GM20431 (cell line): ENCODE measurements around the gene MAT2A.
"Not testable (repeated sequence)": the region's sequence is repeated elsewhere in the genome, so short reads cannot be mapped to it uniquely, and the experiment has no call there.

Experiments
- in situ Hi-C: fragments of 300-500 bp; cut with MseI, MboI; formaldehyde crosslinking; loops from one replicate; pipeline ENCODE4 v1.15.0; 2020; ENCODE audit warnings: low sequenced_read_pairs; ENCODE audit not compliant: unreplicated experiment

Gene MAT2A

DNA sequence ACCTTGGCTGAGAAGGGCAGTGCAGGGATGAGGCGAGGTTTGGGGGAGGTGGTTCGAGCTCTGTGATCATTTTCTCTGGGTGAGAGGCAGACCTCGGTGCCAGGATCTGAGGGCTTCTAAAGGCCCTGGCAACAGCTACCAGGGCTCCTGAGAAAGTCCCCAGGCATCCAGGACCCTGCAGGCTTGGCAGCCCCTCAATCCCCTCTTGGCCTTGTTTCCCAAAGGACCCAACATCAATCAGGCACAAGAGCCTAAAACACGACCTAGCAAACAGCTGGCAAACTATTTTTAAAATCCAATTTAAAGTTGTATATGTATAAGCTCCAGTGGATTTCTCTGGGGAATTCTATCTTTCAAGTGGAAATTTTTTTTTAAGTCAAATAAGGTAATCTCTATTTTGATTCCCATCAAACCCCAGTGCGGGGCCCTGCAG lies 15.0 kb upstream of the MAT2A start:
- in situ Hi-C loops: no loop called here

DNA sequence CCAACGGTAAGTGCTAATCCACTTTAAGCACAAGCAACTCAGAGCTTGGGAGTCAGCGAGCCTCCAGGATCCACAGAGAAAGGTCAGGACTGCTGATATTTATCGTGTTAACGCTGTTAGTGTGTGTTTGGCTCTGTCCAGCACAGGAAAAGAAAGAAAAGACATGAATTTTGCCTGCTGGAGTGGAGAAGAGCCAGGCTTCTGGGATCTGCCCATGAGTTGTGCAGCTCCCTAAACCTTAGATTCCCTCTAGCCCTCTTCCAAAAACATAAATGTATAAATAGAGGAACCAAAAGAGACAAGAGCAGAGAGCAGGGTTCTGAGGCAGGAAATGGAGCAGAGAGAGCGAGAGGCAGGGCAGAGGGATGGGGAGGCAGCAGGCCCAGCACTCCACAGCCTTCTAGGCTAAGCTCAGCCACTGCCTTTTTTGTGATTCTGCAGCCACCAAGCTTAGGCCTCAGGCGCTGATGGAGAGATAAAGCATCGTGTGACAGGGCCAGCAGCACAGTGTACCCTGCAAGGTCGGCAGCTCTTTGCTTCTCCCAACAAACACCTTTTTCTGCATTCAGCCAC lies 14.5 kb upstream of the MAT2A start:
- in situ Hi-C loops: no loop called here

DNA sequence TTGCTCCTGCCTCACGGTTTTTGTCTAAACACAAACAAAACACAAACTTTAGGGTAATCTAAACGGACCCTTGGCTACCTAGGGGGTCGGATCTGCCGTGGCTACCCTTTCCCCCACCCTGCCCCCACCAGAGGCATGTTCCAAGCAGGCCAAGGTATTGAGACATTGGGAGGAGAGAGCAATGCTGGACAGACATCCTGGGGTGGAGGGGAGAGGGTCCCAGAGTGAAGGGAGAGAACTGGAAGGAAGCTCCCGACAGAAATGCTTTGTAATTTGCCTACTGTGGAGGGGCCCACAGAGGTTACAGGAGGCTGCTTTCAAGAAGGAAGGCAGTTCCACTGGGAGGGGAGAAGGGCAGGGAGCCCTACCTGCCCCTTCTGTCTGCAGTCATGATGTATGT lies 13.9 kb upstream of the MAT2A start:
- in situ Hi-C loops: no loop called here

DNA sequence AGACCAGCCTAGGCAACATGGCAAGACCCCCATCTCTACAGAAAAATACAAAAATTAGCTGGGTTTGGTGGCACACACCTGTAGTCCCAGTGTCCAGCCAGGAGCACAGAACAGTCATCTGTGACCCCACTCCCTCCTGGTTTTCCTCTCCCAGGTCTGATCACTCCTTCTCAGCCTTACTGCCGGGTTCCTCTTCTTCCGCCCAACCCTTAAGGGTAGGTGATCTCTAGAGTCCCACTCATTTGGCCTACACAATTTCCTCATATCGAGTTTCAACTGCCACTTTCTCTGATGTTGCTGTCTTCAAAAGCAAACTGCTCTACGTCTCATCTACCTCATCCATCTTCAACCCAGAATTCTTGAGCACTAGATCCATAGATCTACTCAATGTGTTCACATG lies 13.4 kb upstream of the MAT2A start:
- in situ Hi-C loops: no loop called here

DNA sequence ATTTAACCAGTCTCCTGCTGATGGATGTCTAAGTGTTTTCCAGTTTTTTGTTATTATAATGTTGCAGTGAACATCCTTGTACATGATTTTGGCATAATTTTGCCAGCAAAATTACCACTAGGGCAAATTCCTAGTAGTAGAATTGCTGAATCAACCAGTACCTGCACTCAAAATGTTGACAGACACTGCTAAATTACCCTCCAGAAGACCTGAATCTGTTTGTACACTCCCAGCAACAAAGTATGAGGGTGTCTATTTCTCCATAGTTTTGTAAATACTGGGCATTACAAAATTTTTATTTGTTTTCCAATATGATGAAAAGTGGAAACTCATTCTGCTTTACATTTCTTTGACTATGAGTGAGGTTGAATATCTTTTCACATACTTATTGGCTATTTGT lies 11.2 kb upstream of the MAT2A start:
- in situ Hi-C loops: no loop called here

DNA sequence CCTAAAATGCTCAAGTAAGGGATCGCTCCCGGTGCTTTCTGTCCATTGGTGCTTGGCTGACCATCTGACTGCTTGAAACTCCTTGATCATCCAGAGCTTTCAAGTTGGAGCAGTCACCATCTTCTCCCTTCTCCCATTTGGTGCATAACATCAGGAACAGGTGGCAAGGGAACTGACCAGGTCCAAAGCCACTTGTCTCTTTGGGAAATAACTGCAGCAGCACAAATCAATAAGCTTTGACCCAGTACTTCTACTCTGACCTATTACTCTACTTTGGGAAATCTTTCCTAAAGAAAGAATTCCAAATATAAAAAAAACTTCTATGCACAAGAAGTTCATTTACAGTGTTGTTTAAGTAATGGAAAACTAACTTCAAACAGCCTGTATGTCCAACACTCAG lies 10.6 kb upstream of the MAT2A start:
- in situ Hi-C loops: no loop called here

DNA sequence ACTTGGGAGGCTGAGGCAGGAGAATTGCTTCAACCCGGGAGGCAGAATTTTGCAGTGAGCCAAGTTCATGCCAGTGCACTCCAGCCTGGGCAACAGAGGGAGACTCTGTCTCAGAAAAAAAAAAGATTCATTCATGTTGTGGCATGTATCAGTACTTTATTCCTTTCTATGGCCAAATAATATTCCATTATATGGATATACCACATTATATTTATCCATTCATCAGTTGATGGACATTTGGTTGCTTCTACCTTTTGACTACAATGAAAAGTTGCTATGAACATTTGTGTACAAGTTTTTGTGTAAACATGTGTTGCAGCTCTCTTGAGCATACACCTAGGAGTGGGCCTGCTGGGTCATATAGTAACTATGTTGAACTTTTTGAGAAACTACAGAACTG lies 9.2 kb upstream of the MAT2A start:
- in situ Hi-C loops: no loop called here

DNA sequence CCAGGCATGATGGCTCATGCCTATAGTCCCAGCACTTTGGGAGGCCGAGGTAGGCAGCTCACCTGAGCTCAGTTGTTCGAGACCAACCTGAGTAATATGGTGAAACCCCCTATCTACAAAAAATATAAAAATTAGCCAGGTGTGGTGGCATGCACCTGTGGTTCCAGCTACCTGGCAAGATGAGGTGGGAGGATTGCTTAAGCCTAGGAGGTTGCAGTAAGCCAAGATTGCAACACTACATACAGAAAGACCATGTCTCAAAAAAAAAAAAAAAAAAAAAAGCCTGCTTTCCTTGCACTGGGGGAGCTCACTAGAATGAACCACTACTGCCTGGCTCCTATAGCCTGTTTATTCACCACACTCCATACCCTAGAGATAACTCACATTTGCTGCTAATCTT lies 7.4 kb upstream of the MAT2A start:
- in situ Hi-C loops: no loop called here

DNA sequence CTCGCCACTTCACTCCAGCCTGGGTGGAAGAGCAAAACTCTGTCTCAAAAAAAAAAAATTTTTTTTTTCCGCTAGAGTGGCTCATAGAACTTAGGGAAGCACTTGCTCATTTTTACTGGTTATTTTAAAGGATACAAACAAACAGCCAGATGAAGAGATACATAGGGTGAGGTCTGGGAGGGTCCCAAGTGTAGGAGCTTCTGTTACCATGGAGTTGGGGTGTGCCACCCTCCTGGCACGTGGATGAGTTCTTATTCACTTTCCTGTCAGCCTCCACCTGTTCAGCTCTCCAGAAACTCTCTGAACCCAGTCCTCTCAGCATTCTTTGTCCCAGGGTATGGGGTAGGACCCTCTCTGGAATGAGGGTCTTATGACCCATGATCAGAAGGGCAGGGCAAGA lies 4.9 kb upstream of the MAT2A start:
- in situ Hi-C loops: no loop called here

DNA sequence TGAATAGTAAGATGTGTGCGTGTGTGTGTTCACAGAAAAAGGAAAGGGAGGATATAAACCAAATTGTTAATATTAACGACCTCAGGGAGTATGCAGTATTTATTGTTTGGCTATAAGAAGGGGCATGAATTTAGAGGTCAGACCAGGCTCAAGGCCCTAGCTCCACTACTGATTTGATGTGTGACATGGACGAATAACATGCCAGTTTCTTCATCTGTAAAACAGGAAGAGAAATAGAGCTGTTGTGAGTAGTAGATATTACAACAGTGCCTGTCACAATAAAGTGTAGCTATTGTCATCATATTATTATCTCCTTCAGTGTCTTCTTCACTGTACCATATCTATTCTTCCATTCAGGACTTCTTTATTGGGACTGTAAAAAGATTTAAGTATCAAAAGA lies 4.1 kb upstream of the MAT2A start:
- in situ Hi-C loops: no loop called here

DNA sequence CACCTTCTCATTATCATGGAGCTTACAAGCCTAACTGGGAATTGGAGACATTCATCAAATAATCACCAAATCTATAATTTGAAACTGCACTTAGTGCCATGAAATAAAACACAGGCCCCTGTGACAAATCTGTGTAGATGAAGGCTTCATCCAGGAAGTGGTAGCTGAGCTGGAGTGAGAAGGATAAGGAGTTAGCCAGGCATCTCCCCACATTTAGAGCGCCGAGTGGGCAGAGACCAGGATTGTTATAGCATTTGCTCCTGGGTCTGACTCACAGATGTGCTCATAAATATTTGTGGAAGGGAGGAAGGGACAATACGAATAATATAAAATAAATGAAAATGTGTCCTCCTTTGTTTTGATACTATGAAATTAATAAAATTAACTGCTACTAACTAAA lies 2.5 kb upstream of the MAT2A start:
- in situ Hi-C loops: no loop called here

DNA sequence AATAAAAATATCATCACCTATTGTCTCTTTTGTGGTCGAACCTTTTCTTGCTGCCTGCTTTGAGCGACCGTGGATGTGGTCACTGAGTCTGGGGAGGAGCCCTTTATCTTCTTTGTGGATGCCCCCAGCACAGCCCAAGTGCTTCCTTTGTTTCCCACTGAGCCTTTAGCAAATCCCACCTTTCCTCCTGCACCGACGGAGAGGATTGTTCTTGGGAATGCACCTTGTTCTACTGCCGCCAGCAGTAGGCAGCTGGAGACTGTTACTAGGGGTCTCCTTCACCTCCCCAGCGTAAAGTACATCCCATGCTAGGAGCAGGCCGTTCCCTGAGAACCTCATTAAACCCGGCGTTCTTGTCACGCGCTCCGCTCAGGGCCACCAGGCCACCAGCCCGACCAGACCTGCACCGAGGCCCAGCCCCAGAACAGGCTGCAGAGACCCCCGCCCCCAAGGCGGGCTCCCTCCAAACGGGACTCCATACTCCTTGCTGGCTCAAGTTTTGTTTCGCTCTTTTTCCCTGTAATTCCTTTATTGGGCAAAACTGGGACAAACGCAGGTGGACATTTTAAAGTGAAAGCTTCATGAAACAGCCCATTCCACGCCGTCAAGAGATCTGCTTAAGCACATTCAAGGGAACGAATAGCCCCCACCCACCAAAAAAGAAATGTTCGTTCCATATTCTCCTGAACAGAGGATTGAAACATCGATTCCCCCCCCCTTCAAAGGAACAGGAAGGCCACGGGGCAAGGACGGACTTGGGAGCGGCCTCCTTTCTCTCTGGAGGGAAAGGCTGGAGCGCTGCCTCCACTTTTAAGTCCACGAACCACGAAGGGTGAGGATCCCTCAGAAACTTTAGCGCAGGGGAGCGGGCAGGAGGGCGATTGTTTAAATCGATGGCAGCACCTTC lies 1.1 kb upstream of the MAT2A start:
- in situ Hi-C loops: no loop called here

DNA sequence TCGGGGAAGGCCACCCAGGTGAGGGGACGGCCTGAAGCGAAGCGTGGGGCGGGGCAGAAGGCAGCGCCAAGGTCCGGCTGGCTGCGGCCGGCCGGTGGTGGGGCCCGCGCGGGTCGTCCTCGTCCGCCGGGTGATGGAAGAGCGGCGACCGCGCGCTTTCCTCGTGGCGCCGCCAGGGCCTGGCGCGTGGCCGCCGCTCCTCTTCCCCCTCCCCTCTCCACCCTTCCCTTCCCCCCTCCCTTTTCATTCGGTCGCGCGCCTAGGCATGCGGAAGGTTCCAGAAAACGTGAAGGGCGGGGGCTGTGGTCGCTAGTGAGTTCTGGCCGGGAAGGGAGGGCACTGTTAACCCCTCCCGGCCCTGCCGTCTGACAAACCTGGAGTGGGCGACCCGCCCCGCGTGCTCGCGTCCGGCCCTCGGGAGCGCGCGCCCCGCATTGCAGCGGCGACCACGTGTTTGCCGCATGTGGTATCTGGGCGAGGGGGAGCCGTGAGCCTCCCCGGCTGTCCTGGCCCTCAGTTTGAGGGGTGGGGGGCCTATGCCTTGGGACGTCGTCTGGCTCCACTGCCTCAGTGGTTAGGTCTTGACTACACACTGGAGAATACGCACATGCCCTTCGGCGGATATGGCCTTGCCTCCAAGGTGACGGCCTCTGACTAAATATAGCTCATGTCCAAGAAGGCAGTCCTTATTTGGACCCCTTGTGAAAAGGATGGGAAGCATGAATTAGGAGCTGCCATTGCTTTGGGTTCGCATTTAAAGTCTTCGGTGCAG lies 579 bp downstream of the MAT2A start:
- in situ Hi-C loops: no loop called here

DNA sequence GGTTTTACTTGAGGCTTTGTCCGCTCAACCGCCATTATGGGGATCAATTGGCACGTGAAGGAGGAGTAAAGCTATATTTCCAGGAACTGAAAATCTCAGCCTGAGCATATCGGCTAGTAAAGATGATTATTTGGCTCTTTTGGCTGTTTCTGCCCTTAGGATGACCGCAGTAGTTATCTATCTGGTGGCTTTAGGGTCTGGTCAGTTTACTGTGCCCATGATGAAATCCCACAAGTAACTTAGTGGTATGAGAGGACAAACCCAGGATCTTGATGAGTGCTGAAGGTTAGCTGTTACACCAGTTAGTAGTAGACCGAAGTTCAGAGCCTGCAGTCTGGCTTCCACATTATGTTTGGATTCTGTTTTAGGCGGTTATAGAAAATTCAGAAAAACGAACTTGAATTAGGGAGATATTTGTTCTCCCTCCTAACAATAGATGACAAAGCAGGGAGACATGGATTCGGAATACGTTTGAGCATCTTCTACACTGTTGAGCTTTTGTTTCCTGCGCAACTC lies 1.2 kb downstream of the MAT2A start:
- in situ Hi-C loops: no loop called here

DNA sequence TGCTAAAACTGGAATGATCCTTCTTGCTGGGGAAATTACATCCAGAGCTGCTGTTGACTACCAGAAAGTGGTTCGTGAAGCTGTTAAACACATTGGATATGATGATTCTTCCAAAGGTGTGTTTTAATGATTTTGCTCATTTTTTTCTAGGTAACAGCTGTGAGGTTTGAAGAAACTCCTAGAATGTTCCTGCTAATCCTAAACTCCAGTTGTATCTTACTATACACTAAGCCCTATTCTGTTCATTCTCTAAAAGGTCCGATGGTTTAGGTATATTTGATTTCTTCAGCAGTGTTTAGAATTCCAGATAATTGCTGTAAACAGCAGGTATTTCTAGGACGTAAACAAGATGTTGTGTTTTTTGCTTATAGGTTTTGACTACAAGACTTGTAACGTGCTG lies 2.3 kb downstream of the MAT2A start:
- in situ Hi-C loops: no loop called here

DNA sequence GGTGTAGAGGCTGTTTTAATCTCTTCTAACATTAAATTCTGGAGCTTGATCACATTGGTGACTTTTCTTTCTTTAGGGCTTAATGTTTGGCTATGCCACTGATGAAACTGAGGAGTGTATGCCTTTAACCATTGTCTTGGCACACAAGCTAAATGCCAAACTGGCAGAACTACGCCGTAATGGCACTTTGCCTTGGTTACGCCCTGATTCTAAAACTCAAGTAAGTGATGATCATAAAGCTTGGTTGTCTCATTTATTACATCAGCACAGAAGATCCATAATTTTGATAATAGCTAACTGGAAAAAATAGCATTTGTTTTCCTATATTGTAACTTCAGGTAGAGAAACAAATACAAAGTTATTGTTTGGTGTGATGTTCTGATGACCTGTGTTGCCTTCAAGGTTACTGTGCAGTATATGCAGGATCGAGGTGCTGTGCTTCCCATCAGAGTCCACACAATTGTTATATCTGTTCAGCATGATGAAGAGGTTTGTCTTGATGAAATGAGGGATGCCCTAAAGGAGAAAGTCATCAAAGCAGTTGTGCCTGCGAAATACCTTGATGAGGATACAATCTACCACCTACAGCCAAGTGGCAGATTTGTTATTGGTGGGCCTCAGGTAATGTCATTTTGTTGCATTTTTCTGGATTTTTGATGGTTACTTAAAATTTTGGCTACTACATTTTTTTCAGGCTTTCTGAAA lies 2.9 kb downstream of the MAT2A start:
- in situ Hi-C loops: no loop called here

DNA sequence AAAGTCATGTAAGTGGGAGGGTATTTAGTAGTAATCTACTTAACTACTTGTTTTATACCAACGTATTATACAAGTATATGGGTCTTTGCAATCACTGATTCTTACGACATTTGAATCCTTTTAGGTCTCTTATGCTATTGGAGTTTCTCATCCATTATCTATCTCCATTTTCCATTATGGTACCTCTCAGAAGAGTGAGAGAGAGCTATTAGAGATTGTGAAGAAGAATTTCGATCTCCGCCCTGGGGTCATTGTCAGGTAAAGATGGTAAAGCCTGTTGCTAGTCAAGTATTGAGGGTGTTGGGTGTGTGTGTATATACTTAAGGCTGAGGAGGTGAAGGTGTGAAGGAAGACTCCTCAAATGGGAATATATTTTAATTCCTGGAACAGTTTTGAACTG lies 3.8 kb downstream of the MAT2A start:
- in situ Hi-C loops: no loop called here

DNA sequence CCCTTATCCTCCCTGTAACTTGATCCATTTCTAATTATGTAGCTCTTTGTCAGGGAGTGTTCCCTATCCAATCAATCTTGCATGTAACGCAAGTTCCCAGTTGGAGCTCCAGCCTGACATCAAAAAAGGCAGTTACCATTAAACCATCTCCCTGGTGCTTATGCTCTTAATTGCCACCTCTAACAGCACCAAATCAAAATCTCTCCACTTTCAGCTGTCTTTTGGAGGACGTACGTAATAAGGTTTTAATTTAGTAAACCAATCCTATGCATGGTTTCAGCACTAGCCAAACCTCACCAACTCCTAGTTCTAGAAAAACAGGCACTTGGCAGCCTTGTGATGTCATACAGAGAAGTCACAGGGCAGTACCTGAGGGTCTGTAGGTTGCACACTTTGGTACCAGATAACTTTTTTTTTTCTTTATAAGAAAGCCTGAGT lies 5.3 kb downstream of the MAT2A start:
- in situ Hi-C loops: not testable (repeated sequence)

DNA sequence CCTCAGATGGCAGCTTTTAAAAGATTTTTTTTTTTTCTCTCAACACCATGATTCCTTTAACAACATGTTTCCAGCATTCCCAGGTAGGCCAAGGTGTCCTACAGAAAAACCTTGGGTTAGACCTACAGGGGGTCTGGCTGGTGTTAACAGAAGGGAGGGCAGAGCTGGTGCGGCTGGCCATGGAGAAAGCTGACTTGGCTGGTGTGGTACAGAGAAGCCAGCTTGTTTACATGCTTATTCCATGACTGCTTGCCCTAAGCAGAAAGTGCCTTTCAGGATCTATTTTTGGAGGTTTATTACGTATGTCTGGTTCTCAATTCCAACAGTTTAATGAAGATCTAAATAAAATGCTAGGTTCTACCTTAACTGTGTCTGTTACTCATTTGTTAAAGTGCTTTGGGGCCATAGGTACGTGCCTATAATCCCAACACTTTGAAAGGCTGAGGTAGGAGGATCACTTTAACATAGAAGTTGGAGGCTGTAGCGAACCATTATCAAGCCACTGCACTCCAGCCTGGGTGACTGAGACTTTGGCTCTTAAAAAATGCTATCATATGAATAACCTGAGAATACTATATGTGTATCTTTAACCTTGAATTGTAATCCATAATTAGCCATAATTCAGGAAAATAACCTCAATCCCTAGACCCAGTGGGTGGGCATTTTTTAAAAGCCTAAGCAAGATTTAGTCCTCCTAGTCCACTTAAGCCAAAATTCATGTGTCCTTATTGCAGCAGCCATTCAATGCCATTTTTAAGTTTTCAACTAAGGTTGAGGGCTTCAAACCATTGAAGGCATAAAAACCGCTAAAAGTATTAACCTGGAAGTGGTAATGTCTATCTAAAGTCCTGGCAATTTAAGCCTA lies 6.2 kb downstream of the MAT2A start:
- in situ Hi-C loops: not testable (repeated sequence)
